ENCODE results near the gene AMN.
"Not testable (repeated sequence)": the region's sequence is repeated elsewhere in the genome, so short reads cannot be mapped to it uniquely, and the experiment has no call there.

AMN gene

GRCh38 chr14:102922490-102923200 lies at the start of gene AMN:
AMN (plus strand) TSS chr14:102922663; CDS start chr14:102922689, 26 bp downstream.
- DNase-seq, result peak; percentile 47

GRCh38 chr14:102873131-102873530 lies 49.3 kb upstream of the AMN start:
- no peak for DNase-seq

GRCh38 chr14:102873546-102874061 lies 48.9 kb upstream of the AMN start:
- DNase-seq, result no peak

GRCh38 chr14:102875652-102876051 lies 46.8 kb upstream of the AMN start:
- no peak for DNase-seq

DNA sequence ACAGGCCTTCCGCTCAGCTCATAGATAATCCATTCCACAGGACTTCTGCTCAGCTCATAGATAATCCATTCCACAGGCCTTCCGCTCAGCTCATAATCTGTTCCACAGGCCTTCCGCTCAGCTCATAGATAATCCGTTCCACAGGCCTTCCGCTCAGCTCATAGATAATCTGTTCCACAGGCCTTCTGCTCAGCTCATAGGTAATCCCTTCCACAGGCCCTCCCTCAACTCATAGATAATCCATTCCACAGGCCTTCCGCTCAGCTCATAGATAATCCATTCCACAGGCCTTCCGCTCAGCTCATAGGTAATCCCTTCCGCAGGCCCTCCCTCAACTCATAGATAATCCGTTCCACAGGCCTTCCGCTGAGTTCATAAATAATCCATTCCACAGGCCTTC lies 45.0 kb upstream of the AMN start:
- not testable (repeated sequence) for DNase-seq

DNA sequence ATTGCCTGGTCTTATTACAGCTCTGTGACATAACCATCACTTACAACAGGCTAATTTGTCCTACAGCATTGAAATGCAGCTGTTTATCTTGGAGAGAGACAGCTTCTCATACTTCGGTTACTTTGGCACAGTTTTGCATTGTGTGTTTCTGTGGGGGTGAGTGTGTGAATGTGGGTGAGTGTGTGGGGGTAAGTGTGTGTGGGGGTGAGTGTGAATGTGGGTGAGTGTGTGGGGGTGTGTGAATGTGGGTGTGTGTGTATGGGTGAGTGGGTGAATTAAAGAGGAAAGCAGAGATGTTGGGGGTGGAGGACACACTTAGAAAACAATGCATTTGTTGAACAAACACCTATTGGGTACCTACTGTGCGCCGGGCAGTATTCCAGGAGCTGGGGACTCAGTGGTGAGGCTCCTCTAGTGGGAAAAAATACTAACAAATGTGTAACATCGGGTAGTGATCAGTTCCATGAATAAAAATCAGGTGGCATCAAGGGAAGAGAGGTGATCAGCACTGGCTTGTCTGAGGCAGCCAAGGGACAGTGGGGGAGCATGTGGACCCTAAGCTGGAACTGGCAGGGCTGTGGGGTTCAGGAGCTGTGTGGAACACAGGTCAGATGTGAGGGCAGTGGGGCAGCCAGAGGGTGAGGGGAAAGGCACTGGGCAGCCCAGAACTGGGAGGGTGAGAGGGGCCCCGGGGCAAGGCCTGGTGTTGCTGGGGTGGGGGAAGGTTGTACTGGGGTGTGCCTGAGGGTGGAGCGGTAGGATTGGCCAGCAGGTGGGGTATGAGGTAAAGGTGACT lies 44.1 kb upstream of the AMN start:
- no peak for DNase-seq

GRCh38 chr14:102878970-102879460 lies 43.4 kb upstream of the AMN start:
- DNase-seq, result no peak

- DNase-seq, result peak; percentile 66
Observed at GRCh38 chr14:102882226-102882906, 40.1 kb upstream of the AMN start.

DNA sequence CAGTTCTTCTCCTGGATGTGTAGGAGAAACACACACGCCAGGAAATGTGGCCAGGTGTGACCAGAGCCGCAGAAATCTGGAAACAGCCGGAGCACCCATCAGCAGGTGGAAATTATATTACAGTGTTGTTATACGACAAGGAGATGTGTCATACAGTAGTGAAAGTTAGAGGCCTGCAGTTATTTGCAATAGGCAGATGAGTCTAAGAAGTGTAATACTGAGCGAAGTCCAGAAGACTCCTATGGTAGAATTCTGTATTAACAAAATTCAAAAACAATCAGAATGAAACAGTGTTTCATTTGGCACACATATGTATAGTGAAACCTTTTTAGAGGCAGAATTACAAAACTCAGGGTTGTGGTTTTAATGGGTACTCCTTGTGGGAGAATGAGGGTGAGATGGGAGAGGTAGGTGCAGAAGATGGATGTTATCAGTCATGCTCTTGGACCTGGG lies 39.3 kb upstream of the AMN start:
- no peak for DNase-seq

DNA sequence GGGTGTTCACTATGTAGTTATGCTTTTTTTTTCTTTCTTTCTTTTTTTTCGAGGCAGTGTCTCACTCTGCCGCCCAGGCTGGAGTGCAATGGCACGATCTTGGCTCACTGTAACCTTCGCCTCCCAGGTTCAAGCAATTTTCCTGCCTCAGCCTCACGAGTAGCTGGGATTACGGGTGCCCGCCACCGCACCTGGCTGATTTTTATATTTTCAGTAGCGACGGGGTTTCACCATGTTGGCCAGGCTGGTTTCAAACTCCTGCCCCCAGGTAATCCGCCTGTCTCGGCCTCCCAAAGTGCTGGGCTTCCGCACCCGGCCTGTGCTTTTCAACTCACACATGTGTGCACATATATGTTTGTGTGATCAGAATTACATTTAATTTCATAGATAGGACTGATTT lies 38.9 kb upstream of the AMN start:
- DNase-seq, result no peak

DNA sequence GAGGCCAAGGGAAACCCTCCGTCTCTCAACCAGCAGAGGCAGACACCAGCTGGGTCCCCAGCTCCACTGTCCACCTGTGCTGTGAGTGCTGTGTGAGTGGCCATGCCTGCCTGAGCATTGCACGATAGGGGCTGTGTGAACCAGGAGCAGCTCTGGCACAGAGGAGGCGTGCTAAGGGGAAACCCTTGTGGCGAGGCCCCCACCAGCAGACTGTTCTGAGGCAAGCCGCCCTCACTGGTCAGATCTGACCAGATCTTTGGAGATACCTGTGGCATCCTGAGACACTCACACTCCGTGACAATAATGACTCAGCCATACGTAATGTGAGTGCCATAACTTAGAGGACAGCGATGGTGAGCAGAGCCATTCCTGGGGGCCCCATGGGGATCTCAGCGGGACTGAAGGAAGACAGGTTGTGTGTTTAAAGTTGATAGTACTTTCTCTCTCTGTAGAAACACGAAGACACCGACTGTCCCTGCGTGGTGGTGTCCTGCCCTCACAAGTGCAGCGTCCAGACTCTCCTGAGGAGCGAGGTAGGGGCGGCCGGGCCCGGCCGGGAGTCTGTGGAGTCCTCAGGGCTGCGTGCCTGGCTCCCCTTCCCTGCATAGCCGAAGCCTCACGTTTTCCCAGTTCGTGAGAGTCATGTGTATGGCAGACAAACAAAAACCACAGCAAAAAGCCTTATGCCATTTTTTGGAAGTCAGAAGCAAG lies 36.6 kb upstream of the AMN start:
- no peak for DNase-seq

DNA sequence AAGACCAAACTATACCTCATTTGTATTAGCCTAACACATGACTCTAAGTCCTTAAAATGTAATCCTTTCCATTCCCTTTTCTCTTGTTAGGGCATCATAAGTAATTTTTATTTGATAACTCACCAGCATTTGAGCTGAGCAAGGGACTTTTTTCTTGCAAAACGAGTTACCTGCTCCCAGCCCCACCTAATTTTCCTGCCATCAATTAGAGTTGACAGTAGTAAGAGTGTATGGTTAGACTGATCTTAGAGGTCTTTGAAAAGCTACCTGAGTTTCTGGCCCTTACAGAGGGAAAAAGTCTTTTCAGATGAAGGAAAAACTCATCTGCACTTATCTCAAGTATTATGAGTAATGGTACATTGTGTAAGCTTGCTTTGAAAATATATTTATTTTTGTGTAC lies 33.7 kb upstream of the AMN start:
- no peak for DNase-seq

- DNase-seq, result no peak
Observed at GRCh38 chr14:102889615-102890014, 32.8 kb upstream of the AMN start.

DNA sequence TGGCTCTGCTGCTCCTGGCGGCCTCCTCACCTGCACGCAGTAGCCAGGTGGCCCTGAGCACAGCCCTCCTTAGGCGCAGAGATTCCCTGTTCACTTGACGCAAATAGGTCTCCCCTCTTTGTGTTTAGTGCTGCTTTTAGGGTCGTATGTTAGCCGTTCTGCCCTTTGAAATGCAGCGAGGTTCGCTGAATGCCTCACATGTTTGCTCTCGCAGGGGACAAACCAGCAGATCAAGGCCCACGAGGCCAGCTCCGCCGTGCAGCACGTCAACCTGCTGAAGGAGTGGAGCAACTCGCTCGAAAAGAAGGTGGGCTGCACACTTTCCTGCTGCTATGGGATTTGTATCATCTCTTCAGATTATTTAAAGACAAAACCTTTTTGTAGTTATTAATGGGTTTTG lies 31.4 kb upstream of the AMN start:
- DNase-seq, result no peak

GRCh38 chr14:102891556-102891955 lies 30.9 kb upstream of the AMN start:
- no peak for DNase-seq

- no peak for DNase-seq
Observed at GRCh38 chr14:102892651-102893050, 29.8 kb upstream of the AMN start.

DNA sequence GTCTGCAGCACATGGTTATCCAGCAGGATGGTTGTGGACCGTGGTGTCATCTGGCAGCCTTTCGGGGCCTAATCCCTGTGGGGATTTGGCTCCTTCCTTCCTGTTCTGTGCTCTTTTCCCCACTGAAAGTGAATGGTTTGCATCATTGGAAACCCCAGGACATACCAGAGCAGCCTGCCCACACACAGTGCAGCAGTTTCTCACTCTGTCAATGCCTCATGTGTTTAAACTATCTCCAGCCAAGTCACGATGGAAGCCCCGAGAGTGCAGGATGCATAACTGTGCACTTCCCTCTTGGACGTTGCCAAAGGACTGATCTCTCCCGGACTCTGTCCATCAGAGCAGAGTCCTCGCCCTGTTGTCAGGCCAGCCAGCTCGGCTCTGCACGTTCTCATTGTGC lies 29.0 kb upstream of the AMN start:
- DNase-seq, result no peak

DNA sequence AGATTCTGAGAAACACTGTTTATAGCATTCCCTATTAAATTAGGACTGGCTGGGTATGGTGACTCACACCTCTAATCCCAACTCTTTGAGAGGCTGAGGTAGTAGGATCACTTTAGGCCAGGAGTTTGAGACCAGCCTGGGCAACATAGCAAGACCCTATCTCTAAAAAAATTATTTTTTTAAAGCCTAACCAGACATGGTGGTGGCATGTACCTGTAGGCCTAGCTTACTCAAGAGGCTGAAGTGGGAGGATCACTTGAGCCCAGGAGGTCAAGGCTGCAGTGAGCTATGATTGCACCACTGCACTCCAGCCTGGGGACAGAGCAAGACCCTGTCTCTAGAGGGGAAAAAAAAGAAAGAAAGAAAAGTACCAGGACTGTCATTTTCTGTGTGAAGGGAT lies 25.7 kb upstream of the AMN start:
- DNase-seq, result not testable (repeated sequence)

DNA sequence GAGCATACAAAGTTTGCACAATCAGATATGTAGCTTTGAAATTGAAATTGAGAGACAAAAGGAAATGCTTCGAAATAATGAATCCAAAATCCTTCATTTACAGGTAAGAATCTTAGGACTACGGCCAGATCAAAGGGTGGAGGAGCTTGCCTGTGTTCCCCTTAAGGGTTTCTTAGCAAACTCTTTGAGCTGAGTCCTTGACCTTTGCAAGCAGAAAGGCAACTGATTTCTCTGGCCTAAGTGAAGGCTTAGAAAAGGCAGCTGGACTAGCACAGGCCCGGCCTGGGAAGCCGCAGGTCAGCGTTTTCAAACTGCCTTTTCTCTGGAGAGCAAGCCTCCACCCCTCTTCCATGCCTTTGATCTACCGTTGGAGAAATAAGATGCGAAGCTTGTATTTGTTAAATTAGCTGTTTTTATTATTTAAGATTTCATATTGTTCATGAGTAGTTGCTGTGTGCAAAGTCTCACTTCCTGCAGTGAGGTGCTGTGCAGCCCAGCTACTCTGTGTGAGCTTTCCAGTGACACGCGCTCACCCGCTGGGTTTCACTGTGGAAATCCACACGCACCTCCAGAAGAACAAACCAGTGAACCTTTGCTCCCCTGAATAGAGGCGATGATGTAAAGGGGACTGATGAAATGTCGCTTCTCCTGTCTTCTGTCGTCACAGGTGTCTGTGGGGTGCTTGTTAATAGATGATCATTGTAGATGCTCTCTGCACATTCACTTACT lies 25.0 kb upstream of the AMN start:
- no peak for DNase-seq

DNA sequence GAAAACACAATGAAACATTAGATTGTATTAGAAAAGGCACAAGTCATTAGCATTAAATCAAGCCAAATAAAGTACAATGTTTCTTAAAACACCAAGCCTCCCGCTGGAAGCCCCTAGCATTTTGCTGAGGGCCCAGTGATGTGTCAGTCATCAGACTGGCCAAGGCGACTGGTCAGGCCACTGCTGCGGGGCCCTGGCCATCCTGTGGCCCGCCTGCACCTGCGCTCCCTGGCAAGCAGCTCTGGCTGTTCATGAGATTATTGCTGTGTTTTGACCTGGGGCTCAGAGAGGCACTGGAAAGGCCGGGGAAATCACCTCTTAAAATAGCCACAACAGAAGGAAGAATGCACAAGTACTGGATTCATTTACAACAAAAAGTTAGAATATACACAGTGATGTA lies 24.2 kb upstream of the AMN start:
- DNase-seq, result no peak

- peak; percentile 20 for DNase-seq
Observed at GRCh38 chr14:102898776-102899515, 23.5 kb upstream of the AMN start.
